Inflammatory macrophage treated with lipopolysaccharide for 4 hours (primary cell): ENCODE data around the gene SPOCK1.
"Not testable (repeated sequence)": the region's sequence is repeated elsewhere in the genome, so short reads cannot be mapped to it uniquely, and the experiment has no call there.

Source experiments
- DNase-seq: peaks from one replicate; pipeline ENCODE4 v3.0.0-alpha.2; 2020

SPOCK1 gene

GRCh38 chr5:137259115-137259514 is 240.0 kb downstream of the SPOCK1 start:
- not testable (repeated sequence) for DNase-seq

GRCh38 chr5:137254119-137255090 is 244.7 kb downstream of the SPOCK1 start:
- DNase-seq, result no peak

GRCh38 chr5:137252512-137252911 is 246.6 kb downstream of the SPOCK1 start:
- DNase-seq, result no peak

DNA sequence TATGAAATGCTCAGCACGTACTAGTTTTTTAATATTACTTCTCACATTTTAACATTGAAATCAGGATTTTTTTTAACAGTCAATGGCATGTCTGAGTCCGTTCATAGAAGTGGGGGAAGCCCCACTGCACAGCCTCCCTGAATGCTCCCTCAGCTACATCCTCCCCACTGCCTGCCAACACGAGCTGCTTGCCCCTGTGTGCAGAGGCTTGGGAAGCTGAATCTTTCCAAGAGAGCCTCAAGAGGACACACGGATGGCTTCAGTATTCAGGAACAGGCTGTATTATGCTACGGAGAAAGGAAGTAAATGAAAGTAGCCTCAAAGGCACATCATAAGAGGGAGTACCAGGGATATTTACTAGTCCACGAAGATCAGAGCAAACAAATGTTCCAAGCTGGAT is 248.7 kb downstream of the SPOCK1 start:
- DNase-seq, result no peak

GRCh38 chr5:137248527-137248926 is 250.6 kb downstream of the SPOCK1 start:
- no peak for DNase-seq

GRCh38 chr5:137245438-137245837 is 253.7 kb downstream of the SPOCK1 start:
- no peak for DNase-seq

DNA sequence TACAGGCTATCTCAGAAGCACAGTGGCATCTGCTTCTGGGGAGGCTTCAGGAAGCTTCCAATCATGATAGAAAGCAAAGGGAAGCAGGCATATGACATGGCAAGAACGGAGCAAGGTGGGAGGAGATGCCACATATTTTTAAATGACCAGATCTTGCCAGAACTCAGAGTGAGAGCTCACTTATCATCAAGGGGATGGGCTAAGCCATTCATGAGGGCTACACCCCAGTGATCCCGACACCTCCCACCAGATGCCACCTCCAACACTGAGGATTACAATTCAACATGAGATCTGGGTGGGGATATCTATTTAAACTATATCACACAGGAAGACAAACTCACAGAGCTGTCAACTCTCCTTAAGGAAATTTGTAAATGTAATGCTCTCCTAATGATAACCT is 258.8 kb downstream of the SPOCK1 start:
- no peak for DNase-seq

- no peak for DNase-seq
These were observed 262.1 kb downstream of the SPOCK1 start for GRCh38 chr5:137236849-137237507.

- DNase-seq, result no peak
These were observed 262.9 kb downstream of the SPOCK1 start for GRCh38 chr5:137236252-137236651.

GRCh38 chr5:137234973-137235943 is 263.9 kb downstream of the SPOCK1 start:
- DNase-seq, result no peak

DNA sequence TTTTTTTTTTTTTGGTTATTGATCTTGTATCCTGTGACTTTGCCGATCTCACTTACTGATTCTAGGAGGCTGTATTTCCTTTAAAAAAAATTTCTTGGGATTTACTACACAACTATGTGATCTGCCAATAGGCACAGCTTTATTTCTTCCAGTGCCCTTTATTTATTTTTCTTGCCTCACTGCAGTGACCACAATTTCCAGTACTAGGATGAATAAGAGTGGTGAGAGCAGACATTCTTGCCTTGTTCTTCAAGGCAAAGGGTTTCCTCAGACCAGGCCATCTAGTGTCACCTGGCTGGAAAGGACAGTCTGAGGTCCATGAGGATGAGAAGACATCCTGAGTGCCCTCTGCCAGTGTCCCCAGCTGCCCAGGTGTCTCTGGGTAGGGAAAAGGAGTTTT is 265.4 kb downstream of the SPOCK1 start:
- DNase-seq, result no peak

- not testable (repeated sequence) for DNase-seq
These were observed 265.8 kb downstream of the SPOCK1 start for GRCh38 chr5:137233304-137233703.

DNA sequence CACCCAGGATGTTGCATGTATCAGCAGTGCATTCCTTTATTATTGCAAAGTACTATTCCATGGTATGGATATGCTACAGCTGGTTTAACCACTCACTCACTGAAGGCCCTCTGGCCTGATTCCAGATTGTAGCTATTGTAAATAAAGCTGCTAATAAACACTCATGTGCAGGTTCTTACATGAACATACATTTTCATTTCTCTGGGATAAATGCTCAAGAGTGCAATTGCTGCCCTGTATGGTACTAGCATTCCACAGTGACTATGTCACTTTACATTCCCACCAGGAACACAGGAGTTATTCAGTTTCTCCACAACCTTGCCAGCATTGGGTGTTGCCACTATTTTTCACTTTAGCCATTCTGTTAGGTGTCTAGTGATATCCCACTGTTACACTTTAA is 267.6 kb downstream of the SPOCK1 start:
- no peak for DNase-seq

GRCh38 chr5:137228816-137229215 is 270.3 kb downstream of the SPOCK1 start:
- DNase-seq, result no peak

DNA sequence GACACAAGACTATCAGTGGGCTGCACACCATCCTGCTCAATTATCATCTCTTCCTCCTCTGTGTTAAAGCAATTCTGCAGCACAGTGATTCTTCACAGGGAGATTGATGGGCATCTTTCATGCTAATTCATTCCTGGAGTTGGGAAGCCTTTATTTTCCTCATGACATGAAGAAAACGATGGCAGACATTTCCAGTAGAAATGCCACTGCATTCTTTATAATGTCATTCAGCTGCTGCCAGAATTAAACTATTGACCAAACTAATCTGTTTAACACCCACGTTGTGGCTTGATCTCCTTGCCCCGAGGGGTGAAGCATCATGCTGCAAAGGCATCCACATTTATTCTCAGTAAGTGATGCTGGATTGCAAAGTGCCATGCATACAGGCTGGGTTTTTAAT is 273.0 kb downstream of the SPOCK1 start:
- no peak for DNase-seq

DNA sequence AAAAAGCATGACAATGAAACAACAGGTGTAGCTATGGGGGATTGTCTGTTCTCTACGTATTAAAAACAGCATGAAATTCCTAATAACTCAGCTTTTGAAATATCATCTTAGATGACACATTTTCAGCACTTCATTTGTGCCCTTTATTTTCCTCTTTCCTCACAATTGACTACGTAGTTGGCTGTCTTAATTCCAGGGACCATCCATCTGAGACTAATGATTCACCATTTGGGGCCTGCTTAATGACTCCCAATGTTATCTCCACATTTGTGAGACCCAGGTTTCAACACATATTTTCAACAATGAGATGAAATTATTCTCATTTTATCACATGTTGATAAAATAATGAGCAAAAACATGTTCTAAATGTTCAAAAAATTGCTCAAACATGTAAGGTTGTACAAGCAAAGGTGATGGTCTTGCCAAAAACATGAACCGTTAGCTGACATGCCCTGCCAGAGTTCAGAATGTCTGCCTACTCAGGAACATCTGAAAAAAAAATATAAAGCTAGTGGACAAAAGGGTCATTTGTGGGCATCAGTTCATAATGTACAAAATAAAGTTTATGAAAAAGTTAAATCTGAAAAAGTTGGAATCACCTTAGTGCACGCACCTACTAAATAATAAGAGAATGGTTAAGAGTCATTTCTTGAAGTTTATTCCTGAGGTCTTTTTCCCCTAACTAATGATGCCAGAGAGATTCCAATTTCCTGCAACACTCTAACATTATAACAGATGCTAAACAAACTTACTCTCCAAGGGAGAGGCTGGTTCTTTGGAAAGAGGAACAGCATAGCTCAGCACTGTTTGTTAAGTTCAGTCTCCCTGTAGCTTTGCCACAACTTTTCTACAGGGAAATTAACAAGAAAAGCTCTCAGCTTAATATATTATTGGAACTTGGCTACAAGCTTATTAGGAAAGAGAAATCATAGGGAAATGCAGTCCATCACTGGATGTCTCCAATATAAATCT is 275.5 kb downstream of the SPOCK1 start:
- DNase-seq, result no peak

GRCh38 chr5:137221943-137222342 is 277.2 kb downstream of the SPOCK1 start:
- DNase-seq, result no peak

GRCh38 chr5:137220523-137220927 is 278.6 kb downstream of the SPOCK1 start:
- peak; percentile 48 for DNase-seq

GRCh38 chr5:137218896-137219295 is 280.2 kb downstream of the SPOCK1 start:
- no peak for DNase-seq

DNA sequence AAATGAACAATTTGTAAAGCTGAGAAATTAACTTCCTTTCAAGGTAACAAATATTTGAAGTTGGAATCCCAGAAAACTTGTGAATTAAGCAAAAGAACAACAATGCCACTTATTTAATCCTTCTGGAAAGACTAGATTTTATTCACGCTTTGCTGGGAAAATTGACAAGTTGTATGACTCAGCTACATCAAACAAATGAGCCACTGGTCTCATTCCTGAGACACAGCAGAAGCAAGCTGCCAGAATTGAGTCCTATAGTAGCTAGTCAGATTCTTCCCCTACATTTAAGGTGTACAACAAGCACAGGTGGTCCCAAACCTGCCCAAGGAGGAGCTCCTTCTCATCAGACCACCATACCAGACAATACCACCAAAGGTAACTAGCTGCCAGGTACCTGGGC is 280.7 kb downstream of the SPOCK1 start:
- DNase-seq, result no peak

DNA sequence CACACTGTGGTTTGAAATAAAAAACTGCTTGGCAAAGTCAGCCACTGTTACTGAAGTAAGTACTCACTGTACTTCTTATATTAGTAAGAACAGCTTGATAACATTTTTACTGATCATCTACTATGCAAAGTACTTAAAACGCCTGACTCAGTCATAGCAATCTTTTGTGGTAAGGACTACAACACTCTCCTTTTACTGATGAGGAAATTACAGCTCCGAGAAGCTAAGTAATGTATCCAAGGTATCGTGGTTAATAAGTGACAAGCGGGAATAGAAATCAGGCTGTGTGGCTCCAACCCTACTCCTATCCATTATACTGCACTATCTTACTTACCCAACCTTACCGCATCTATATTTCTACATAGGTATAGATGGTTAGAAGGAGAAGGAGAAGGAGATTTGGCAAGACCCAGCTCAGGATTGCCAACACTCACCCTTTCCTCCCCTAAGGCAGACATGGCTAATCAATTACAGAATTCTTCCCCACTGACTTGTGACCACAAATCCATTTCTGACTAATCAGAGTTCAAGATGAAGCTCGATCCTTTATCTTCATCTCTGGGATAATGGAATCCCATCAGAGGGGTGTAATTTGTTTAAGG is 281.4 kb downstream of the SPOCK1 start:
- no peak for DNase-seq
